H4 (cell line): ENCODE results near the gene L2HGDH. TPM values are rescaled to one million over a fixed set of nuclear protein-coding genes. Genes with fewer than 3 reads are reported as not detected.
"Not testable (repeated sequence)": the region's sequence is repeated elsewhere in the genome, so short reads cannot be mapped to it uniquely, and the experiment has no call there.

ENCODE experiments used
- DNase-seq: peaks from one replicate; pipeline ENCODE4 v3.0.0-alpha.2; 2015; ENCODE audit warnings: low spot score
- total RNA-seq: library from RNA; depleted of rRNA; stranded (reverse); fragments of >200 nt; shearing (Covaris generic); gene quantifications from 2 replicates; pipeline ENCODE4 v1.2.3, GENCODE V29; 2014; rRNA removed

Gene L2HGDH
- total RNA-seq: 4.4 and 6.5 TPM in 2 replicates

GRCh38 chr14:50311972-50312733, at the start of gene L2HGDH, which contains the start of gene DMAC2L:
Gene L2HGDH (minus strand): TSS chr14:50312229. CDS start chr14:50312150, 79 bp downstream.
Gene DMAC2L (plus strand): TSS chr14:50312324. CDS start chr14:50321488, 9,164 bp downstream.
- peak; percentile 91 for DNase-seq

- DNase-seq: no peak
These were observed 48.8 kb upstream of the L2HGDH start for GRCh38 chr14:50360851-50361250.

DNA sequence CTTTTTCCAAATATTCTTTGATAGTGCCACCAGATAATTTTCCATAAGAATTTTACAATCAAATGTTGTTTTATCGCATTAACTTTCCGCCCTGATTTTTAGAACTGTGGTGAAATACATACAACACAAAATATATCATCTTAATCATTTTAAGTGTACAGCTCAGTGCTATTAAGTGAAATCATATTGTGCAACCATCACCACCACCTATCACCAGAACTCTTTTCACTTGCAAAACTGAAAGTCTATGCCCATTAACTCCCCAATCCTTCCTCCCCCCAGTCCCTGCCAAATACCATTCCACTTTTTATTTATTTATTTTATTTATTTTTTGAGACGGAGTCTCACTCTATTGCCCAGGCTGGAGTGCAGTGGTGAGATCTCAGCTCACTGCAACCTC, 48.1 kb upstream of the L2HGDH start:
- DNase-seq: no peak

GRCh38 chr14:50359631-50360030, 47.6 kb upstream of the L2HGDH start:
- DNase-seq: no peak

DNA sequence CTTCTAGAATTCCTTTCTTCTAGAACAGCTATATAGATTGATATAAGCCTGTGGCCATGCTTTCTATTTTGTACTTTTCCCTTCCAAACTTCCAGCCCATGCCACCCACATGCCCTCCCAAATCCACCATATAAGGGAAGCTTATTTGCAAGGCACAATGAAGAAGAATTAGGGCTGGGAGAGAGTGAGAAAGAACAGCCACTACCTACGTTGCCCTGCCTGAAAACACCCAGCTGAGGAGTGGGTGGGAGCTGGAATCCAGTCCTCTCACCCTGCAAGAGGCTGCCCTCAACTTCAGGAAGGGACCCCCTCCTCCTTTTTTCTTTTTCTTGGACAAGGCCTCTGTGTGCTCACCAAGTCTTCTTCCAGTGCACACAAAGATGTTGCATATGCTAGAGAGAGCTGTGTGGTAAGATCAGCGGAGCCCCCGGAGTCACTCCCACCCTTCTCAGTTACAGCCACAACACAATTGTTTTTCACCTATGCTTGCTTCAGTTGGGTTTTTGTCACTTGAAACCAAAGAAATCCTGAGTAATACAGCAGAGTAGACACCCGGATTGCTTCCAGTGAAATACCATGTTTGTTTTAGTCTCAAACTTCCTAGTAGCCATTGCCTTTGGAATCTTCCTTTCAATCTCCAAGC, 45.8 kb upstream of the L2HGDH start:
- DNase-seq: no peak

DNA sequence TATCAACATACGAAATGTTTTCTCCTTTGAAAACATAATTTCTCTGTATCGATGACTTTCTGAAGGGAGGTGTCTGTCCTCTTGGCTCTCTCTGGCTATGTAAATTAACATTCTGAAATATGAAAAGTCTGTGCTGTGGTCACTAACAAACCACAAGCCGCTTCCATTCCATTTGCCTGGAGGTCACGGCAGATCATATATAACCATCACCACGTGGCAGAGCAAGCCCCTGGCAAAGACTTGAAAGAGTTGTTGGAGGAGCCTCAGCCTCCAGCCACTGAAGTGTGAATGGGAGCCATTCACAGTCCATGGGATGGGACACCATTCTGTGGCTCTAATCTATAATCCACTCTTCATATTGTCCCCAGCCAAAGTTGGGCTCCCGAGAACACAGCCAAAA, 45.1 kb upstream of the L2HGDH start:
- no peak for DNase-seq

DNA sequence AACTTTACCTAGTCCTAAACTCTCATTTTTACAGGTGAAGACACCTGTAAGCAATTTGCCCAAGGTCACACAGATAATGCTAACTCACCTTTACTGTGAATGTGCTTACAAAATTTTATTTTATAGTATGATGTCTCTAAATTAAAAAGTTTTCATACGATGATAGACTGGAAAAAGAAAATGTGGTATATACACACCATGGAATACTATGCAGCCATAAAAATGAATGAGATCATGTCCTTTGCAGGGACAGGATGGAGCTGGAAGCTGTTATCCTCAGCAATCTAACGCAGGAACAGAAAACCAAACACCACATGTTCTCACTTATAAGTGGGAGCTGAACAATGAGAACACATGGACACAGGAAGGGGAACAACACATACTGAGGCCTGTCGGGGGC, 44.3 kb upstream of the L2HGDH start:
- not testable (repeated sequence) for DNase-seq

- DNase-seq: no peak
These were observed 43.7 kb upstream of the L2HGDH start for GRCh38 chr14:50355692-50356091.

- DNase-seq: no peak
These were observed 42.5 kb upstream of the L2HGDH start for GRCh38 chr14:50354527-50354926.

GRCh38 chr14:50353126-50353525, 41.1 kb upstream of the L2HGDH start:
- DNase-seq: no peak

GRCh38 chr14:50352584-50352983, 40.6 kb upstream of the L2HGDH start:
- DNase-seq: no peak

DNA sequence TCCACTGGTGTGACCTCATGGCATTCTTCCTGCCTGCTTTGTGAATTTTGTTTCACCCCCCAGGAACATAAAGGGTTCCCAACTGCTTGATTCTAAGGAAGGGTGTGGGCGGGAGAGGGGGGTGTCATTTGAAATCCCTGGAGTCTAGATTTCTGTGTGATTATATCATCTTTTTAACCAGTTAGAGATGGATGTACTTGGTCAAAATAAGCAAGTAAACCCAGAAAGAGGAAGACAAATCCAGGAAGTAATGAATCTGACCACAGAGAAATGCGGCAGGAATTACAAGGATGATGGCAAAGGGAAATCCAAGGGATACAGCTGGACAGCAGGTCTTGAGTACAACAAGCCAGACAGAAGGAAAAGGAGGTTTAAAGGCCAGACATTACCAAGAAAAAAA, 38.9 kb upstream of the L2HGDH start:
- no peak for DNase-seq

GRCh38 chr14:50348933-50349332, 36.9 kb upstream of the L2HGDH start:
- no peak for DNase-seq

- peak; percentile 56 for DNase-seq
These were observed 35.5 kb upstream of the L2HGDH start for GRCh38 chr14:50347521-50347920.

DNA sequence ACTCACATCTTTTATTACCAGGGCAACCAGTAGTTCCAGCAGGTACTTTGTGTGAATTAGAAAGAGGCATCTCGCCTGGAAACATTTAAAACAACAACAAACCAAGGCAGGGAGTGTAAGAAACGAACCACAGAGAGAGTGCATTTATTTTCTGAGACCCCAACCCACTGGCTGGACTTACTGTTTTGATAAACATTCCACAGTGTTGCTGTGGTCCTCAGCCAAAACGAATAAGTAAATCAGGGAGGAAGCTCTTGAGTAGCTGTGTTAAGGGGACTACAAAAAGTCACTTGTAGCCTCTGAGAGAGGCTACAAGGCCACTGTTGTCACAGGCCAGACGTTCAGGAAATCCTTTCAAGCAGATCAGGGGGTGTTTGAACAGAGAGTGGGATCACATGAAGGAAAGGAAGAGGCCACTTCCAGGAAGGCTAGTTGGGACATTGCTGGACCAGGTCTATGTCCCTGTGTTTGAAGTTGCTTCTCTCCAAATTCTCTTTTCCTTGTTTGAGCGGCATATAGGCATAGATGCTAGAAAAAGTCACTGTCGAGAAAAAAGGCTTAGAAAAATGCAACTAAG, 33.9 kb upstream of the L2HGDH start:
- no peak for DNase-seq

DNA sequence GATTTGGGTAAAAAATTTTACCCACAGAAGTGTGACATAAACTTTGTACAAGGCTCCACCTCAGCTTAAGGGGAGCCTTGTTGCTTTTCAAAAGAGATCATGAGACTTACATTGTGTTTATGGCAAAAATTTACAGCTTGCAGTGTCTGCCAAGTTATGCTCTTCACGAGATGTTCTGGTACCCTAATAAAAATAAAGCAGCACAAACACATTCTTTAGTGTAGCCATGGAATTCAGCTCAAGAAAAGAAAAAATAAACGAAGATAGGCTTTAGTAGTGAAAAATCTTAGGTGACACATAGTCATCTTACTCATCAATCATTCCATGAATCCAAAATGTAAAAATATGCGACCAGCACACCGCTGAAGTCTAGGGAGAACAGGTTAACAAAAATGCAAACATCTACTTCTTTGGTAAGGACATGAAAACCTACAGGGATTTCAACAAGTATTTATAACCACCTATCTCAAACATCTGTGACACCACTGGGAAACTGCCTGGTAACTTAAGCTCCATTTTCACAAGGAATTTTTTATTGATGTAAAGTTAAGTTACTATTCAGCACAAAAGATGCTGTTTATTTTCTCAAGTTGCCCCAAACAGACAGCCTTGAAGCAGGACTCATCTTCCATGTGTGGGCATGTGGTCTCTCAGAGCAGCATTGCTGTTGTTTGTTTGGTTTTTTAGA, 33.0 kb upstream of the L2HGDH start:
- no peak for DNase-seq

GRCh38 chr14:50344116-50344775, 32.2 kb upstream of the L2HGDH start:
- no peak for DNase-seq

GRCh38 chr14:50343434-50343833, 31.4 kb upstream of the L2HGDH start:
- DNase-seq: no peak

- peak; percentile 73 for DNase-seq
These were observed 30.4 kb upstream of the L2HGDH start for GRCh38 chr14:50342221-50343078.

DNA sequence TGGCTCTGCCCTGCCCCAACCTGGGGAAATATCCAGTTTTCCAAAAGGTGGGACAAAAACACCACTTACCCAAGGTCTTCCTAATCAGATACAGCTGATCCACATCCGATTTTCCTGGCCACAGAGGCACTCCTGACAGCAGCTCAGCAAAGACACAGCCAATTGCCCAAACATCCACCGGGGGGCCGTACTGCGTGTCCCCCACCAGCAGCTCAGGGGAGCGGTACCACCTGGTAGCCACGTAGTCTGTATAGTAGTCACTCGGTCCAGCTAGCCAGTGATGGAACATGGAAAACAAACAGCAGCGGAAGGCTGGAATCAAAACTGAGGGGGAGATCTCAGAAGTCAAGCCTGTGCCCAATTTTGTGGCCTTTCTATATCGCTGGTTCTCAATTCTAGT, 28.9 kb upstream of the L2HGDH start:
- no peak for DNase-seq

DNA sequence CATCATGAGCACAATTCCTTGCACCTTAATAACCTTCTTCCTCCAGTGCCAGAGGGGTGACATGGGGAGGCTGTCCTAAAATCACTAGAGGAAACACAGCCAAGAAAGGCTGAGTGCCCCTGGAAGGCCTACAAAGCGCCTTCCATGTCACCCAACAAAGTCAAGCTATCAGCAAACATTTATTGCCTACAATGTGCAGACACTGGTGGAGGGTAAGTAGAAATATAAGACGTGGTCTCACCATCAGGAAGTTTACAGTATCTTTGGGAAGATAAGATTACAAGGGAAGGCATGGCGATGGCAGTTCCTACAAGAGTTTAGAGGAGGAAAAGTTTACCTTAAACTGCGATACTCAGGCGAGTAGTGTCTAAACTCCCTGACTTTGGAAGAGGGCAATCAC, 28.0 kb upstream of the L2HGDH start:
- DNase-seq: no peak
